HUES64 (cell line): ENCODE measurements around the gene KRTAP10-12.

Experiments
- H3K27ac ChIP-seq: 2 replicates; pipeline ENCODE4 v1.7.0; 2013; ENCODE audit warnings: low read depth, low read length, inconsistent platforms
- H3K27me3 ChIP-seq: 2 replicates; pipeline ENCODE4 v1.6.1; 2013; ENCODE audit warnings: mild to moderate bottlenecking, low read length; ENCODE audit not compliant: insufficient read depth
- H3K36me3 ChIP-seq: 2 replicates; pipeline ENCODE4 v1.6.1; 2013; ENCODE audit warnings: mild to moderate bottlenecking, low read length; ENCODE audit not compliant: insufficient read depth
- H3K4me1 ChIP-seq: 2 replicates; pipeline ENCODE4 v1.6.1; 2013; ENCODE audit warnings: mild to moderate bottlenecking, low read length, moderate library complexity; ENCODE audit not compliant: insufficient read depth
- H3K4me3 ChIP-seq: 2 replicates; pipeline ENCODE4 v1.5.1; 2013; ENCODE audit warnings: mild to moderate bottlenecking, low read length, moderate library complexity
- H3K9ac ChIP-seq: 2 replicates; pipeline ENCODE4 v1.6.1; 2013; ENCODE audit warnings: mild to moderate bottlenecking, low read depth, low read length
- H3K9me3 ChIP-seq: 2 replicates; pipeline ENCODE4 v1.6.1; 2013; ENCODE audit warnings: low read depth, low read length; ENCODE audit not compliant: insufficient read depth
- WGBS: fragments of 150-250, 120-280 bp; methylation state at CpG from one replicate; pipeline ENCODE4 v1.1.7; 2013; ENCODE audit warnings: missing lambda C conversion rate; 5-methylcytosine and 5-hydroxymethylcytosine counted together

Gene KRTAP10-12

GRCh38 chr21:44691686-44692085 lies 5.3 kb upstream of the KRTAP10-12 start:
- Histone ChIP-seq H3K27me3 (no peaks in the 10 kb centered on the region), H3K27ac (no peak overlapping the region), H3K9ac (no peak overlapping the region), H3K36me3 (no peaks in the 10 kb centered on the region), H3K4me1 (peaks cover 15% of the 10 kb centered on the region), H3K4me3 (no peak overlapping the region), H3K9me3 (peaks cover 14% of the 10 kb centered on the region)
- WGBS, result 85% methylated on average over 2 of the region's 2 CpGs

GRCh38 chr21:44692798-44693512 lies 4.0 kb upstream of the KRTAP10-12 start:
- H3K9ac ChIP-seq, result no peak overlapping the region
- no peaks in the 10 kb centered on the region for H3K27me3 ChIP-seq
- H3K4me3 ChIP-seq, result no peak overlapping the region
- peaks cover 15% of the 10 kb centered on the region for H3K4me1 ChIP-seq
- no peak overlapping the region for H3K27ac ChIP-seq
- H3K9me3 ChIP-seq, result peaks cover 14% of the 10 kb centered on the region
- 67% methylated on average over 2 of the region's 2 CpGs for WGBS
- H3K36me3 ChIP-seq, result no peaks in the 10 kb centered on the region

DNA sequence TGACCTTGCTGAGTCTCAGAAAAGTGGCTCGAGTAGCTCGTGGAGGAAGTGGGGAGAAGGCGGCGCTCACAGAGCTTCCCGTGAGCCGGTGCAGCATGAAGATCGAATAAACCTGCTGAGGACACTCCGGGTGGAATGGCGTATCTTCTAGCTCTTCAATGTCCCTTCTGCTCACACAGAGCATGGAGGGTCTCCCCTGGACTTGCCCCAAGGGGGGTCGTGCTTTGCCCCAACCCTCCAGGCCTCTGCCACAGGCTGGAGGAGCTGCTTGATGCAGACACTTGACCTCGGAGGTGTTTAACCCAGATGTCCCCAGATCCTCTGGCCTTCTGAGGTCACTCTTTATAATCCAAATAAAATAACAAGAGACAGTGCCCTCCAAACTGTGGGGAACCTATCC lies 2.2 kb upstream of the KRTAP10-12 start:
- peaks cover 25% of the 10 kb centered on the region for H3K4me1 ChIP-seq
- 80% methylated on average over 11 of the region's 11 CpGs for WGBS
- no peaks in the 10 kb centered on the region for H3K36me3 ChIP-seq
- H3K9ac ChIP-seq, result no peak overlapping the region
- H3K4me3 ChIP-seq, result no peak overlapping the region
- no peaks in the 10 kb centered on the region for H3K27me3 ChIP-seq
- no peak overlapping the region for H3K27ac ChIP-seq
- peaks cover 14% of the 10 kb centered on the region for H3K9me3 ChIP-seq

DNA sequence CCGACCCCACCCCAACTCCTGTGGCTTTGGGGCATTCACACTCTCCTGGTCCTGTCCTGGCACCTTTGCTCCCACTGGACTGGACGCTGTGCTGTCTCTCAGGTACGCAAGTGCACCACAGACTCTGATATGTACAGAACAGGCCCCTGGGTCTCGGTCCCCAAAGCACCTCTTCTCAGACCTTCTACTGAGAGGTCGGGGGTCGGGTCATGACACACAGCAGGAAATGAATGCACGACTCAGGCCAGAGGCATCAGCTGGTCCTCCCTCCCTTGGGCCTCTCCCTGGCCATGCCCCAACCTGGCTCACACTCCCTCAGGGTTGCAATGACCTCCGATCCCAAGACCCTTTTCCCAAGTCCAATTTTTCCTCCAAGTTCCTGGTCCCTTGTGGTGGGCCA lies 1.8 kb upstream of the KRTAP10-12 start:
- Histone ChIP-seq H3K27ac (no peak overlapping the region), H3K9me3 (peaks cover 14% of the 10 kb centered on the region), H3K27me3 (no peaks in the 10 kb centered on the region), H3K4me1 (peaks cover 27% of the 10 kb centered on the region), H3K4me3 (no peak overlapping the region), H3K36me3 (no peaks in the 10 kb centered on the region), H3K9ac (no peak overlapping the region)
- WGBS, result 76% methylated on average over 8 of the region's 8 CpGs

DNA sequence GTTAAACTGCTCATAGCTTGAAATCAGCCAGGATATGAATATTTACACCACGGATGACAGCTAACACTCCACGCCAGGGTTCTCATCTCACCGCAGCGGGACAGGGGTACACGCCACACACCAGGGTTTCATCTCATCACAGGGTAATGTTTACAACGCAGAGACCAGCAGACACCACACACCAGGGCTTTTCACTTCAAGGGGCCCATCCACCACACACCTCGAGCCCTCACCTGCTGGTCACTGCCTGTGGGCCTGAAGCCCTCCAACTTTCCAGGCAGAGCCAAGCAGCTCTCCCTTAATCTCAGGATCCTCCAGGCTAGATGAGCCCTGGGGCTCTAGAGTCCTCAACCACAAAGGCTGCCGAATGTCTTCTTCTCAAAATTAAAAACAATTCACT lies 1.3 kb upstream of the KRTAP10-12 start:
- Histone ChIP-seq H3K9me3 (peaks cover 14% of the 10 kb centered on the region), H3K27ac (no peak overlapping the region), H3K4me1 (peaks cover 27% of the 10 kb centered on the region), H3K27me3 (no peaks in the 10 kb centered on the region), H3K9ac (no peak overlapping the region), H3K4me3 (no peak overlapping the region), H3K36me3 (no peaks in the 10 kb centered on the region)
- WGBS, result 86% methylated on average over 8 of the region's 8 CpGs

GRCh38 chr21:44696572-44696971 lies 400 bp upstream of the KRTAP10-12 start:
- no peak overlapping the region for H3K27ac ChIP-seq
- no peaks in the 10 kb centered on the region for H3K27me3 ChIP-seq
- 70% methylated on average over 9 of the region's 10 CpGs for WGBS
- H3K4me1 ChIP-seq, result peaks cover 27% of the 10 kb centered on the region
- peaks cover 14% of the 10 kb centered on the region for H3K9me3 ChIP-seq
- H3K9ac ChIP-seq, result no peak overlapping the region
- no peaks in the 10 kb centered on the region for H3K36me3 ChIP-seq
- H3K4me3 ChIP-seq, result no peak overlapping the region

- H3K27ac ChIP-seq, result no peak overlapping the region
- H3K9ac ChIP-seq, result no peak overlapping the region
- H3K4me1 ChIP-seq, result peaks cover 33% of the 10 kb centered on the region
- 47% methylated on average over 35 of the region's 35 CpGs for WGBS
- no peaks in the 10 kb centered on the region for H3K27me3 ChIP-seq
- H3K36me3 ChIP-seq, result no peaks in the 10 kb centered on the region
- no peak overlapping the region for H3K4me3 ChIP-seq
- peaks cover 8% of the 10 kb centered on the region; the same call in 1 of the 2 replicates for H3K9me3 ChIP-seq
Measured at GRCh38 chr21:44697811-44698734, 1.1 kb downstream of the KRTAP10-12 start.

- no peaks in the 10 kb centered on the region for H3K36me3 ChIP-seq
- H3K4me3 ChIP-seq, result no peak overlapping the region
- H3K27ac ChIP-seq, result no peak overlapping the region
- no peak overlapping the region for H3K9ac ChIP-seq
- 81% methylated on average over 17 of the region's 17 CpGs for WGBS
- peaks cover 47% of the 10 kb centered on the region for H3K4me1 ChIP-seq
- no peaks in the 10 kb centered on the region for H3K9me3 ChIP-seq
- peaks cover 14% of the 10 kb centered on the region for H3K27me3 ChIP-seq
Measured at GRCh38 chr21:44699502-44700001, 2.6 kb downstream of the KRTAP10-12 start.

DNA sequence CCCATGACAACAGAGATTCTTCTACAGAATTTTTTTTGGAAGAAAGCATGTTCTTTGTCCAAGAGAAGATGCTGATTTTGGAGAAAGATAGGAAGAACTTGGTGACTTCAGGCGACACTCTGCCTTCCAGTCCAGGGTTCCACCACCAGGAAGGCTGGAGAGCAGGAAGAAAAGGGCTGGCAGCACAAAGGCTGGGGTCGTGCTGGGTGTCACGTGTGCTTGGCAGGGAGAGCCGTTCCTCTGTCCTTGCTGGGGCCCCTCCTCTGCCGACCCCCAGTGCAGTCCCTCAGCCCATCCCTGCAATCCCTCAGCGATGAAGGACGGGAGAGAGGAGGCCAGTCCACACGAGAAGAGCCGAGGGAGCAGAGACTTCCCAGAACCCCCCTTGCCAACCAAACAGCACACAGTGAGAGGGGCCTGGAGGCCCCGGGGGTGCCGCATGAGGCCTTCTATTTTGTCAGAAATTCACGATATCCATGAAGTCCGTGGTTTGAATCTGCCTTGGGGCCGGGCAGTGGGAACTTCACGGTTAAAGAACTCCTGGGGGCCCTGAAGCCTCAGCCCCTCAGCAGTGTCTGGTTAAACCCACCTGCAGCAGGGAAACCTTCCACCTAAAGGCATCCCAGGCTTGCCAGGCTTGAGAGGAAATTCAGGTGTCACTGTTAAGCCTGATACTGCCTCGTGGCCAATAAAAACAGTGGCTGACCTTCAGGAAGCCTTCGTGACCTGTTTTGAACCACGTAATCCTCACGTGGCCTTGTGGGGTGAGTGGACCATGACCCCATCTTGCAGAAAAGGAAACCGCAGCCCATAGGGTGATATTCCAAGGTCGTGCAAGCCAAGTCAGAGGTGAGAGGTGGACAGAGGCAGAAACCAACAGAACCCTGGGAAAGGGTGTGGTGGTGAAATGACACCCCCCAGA lies 3.4 kb downstream of the KRTAP10-12 start:
- Histone ChIP-seq H3K9ac (no peak overlapping the region), H3K27ac (no peak overlapping the region), H3K9me3 (no peaks in the 10 kb centered on the region), H3K4me1 (peaks cover 45% of the 10 kb centered on the region), H3K36me3 (no peaks in the 10 kb centered on the region), H3K4me3 (no peak overlapping the region), H3K27me3 (peaks cover 18% of the 10 kb centered on the region)
- WGBS, result 85% methylated on average over 21 of the region's 21 CpGs

GRCh38 chr21:44701023-44701400 lies 4.0 kb downstream of the KRTAP10-12 start:
- WGBS, result 83% methylated on average over 14 of the region's 14 CpGs
- peaks cover 21% of the 10 kb centered on the region for H3K27me3 ChIP-seq
- no peak overlapping the region for H3K4me3 ChIP-seq
- H3K36me3 ChIP-seq, result no peaks in the 10 kb centered on the region
- peaks cover 44% of the 10 kb centered on the region for H3K4me1 ChIP-seq
- no peak overlapping the region for H3K9ac ChIP-seq
- H3K9me3 ChIP-seq, result no peaks in the 10 kb centered on the region
- H3K27ac ChIP-seq, result no peak overlapping the region
